Tibial nerve (tissue), 4 donors: ENCODE measurements around the gene FAM83D.

Experiments used
- CTCF ChIP-seq, 5 experiments: fragments of 200-600 bp in 3 of 5; fragments of 450-650 bp in 2 of 5; sonication (generic) in 3 of 5; IDR thresholded peaks; one replicate each; pipeline ENCODE4 v1.5.1; 2016 to 2019; ENCODE audit warnings: antibody characterized with exemption in 5 of 5, mild to moderate bottlenecking in 3 of 5, moderate library complexity in 2 of 5
- EP300 ChIP-seq, 2 donors: sonication (generic); formaldehyde crosslinking; IDR thresholded peaks; one replicate each; pipeline ENCODE4 v1.6.1; 2017; ENCODE audit warnings: antibody characterized with exemption in 2 of 2, mild to moderate bottlenecking in 1 of 2
- POLR2A ChIP-seq, 2 donors: fragments of 450-650 bp; IDR thresholded peaks; one replicate each; pipeline ENCODE4 v1.6.1; 2017; ENCODE audit warnings: antibody characterized with exemption in 2 of 2, mild to moderate bottlenecking in 2 of 2, moderate library complexity in 2 of 2

DNA sequence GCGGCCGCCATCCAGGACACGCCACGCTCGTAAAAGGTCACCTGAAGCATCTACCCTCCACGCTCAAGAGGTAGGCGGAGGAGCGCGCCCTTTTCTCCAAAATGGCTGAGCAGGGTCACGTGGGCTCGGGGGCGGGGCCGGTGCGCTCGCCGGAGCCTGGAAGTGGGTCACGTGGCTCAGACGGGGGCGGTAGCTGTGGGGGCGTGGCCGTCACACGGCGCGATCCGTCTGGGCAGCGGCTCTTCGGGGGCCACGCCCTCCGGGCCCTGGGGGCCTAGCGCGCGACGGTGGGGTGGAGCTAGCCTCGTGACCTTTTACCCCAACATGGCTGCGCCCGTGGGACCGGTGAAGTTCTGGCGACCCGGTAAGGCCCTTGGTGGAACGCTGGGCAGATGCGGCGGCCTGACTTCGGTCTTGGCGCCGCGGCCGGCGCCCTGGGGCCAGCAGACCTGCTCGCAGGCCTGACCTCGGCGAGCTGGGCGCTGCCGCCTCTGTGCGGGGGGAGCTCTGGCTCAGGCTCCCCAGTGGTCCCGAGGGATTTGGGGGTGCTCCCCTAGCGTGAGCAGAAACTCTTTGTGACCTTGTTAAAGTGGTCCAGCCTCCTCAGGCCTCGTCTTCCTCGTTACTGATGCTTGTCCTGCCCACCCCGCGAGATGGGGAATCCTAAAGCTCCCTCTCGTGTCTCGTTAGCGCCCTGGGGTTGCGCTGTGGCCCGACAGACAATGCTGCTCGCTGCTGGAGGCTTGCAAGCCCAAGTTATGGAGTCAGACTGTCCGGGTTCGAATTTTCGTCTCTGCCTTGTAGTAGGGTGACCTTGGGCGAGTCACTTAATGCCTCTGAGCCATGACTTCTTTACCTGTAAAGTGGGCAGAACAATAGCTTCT is 36.1 kb downstream of the FAM83D start, which contains the start of gene DHX35:
- TF ChIP-seq CTCF (IDR thresholded peaks at IDR 0.05) (peak in 3 of 5 experiments; percentile 17 to 30 (median 25)), EP300 (IDR thresholded peaks at IDR 0.05) (peak; percentile 85 to 88), POLR2A (IDR thresholded peaks at IDR 0.05) (peak in 1 of 2 donors; percentile 43)
